ENCODE results near the gene LGALS14. TPM values are rescaled to one million over a fixed set of nuclear protein-coding genes. Genes with fewer than 3 reads are reported as not detected.
"Not testable (repeated sequence)": the region's sequence is repeated elsewhere in the genome, so short reads cannot be mapped to it uniquely, and the experiment has no call there.

LGALS14 gene
- total RNA-seq, 4 donors from 2014 or later = not detected

GRCh38 chr19:39708594-39708993, 4.3 kb downstream of the LGALS14 start:
- Histone ChIP-seq H3K27ac (no peak overlapping the region), H3K4me3 (replicated peaks in 1 of 3) (no peak overlapping the region), H3K27me3 (no peaks in the 10 kb centered on the region), H3K4me1 (no peaks in the 10 kb centered on the region), H3K9me3 (no peaks in the 10 kb centered on the region), H3K36me3 (no peaks in the 10 kb centered on the region)
- WGBS, 2 donors = 73 to 80% methylated on average over 6 of the region's 6 CpGs
- TF ChIP-seq POLR2A (IDR thresholded peaks at IDR 0.05) = no peak
- no peak for TF ChIP-seq CTCF (IDR thresholded peaks at IDR 0.05)
- intact Hi-C loops (cut with DNase I) = no loop called here
- DNase-seq = no peak

- 82 to 89% methylated on average over 5 of the region's 5 CpGs for WGBS, 2 donors
- no peaks in the 10 kb centered on the region for H3K36me3 ChIP-seq
- H3K4me1 ChIP-seq = no peaks in the 10 kb centered on the region
- intact Hi-C loops (cut with DNase I) = no loop called here
- no peak overlapping the region for H3K27ac ChIP-seq
- no peak for DNase-seq
- TF ChIP-seq CTCF (IDR thresholded peaks at IDR 0.05) = no peak
- no peak for TF ChIP-seq POLR2A (IDR thresholded peaks at IDR 0.05)
- no peaks in the 10 kb centered on the region for H3K27me3 ChIP-seq
- H3K9me3 ChIP-seq = no peaks in the 10 kb centered on the region
- H3K4me3 ChIP-seq (replicated peaks in 1 of 3) = no peak overlapping the region
These were observed 5.0 kb downstream of the LGALS14 start for GRCh38 chr19:39709026-39709872.

- TF ChIP-seq CTCF (IDR thresholded peaks at IDR 0.05) (no peak), POLR2A (IDR thresholded peaks at IDR 0.05) (no peak)
- 87 to 88% methylated on average over 4 of the region's 4 CpGs for WGBS, 2 donors
These were observed 6.1 kb downstream of the LGALS14 start for GRCh38 chr19:39710333-39710890.

DNA sequence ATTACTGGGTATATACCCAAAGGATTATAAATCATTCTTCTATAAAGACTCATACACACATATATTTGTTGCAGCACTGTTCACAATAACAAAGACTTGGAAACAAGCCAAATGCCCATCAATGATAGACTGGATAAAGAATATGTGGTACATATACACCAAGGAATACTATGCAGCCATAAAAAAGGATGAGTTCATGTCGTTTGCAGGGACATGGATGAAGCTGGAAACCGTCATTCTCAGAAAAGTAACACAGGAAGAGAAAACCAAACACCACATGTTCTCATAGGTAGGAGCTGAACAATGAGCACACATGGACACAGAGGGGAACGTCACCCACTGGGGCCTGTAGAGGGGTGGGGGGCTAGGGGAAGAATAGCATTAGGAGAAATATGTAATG, 15.9 kb downstream of the LGALS14 start:
- DNase-seq; H3K27ac ChIP-seq; intact Hi-C loops (cut with DNase I); H3K4me3 ChIP-seq (replicated peaks in 1 of 3); H3K36me3 ChIP-seq; H3K9me3 ChIP-seq; H3K27me3 ChIP-seq; H3K4me1 ChIP-seq: not testable (repeated sequence)
- 79 to 80% methylated on average over 3 of the region's 3 CpGs for WGBS, 2 donors

More at GRCh38 chr19:39710333-39710890, 6.1 kb downstream of the LGALS14 start:
- Histone ChIP-seq H3K4me1 (no peaks in the 10 kb centered on the region), H3K27ac (no peak overlapping the region), H3K9me3 (no peaks in the 10 kb centered on the region), H3K27me3 (no peaks in the 10 kb centered on the region), H3K36me3 (no peaks in the 10 kb centered on the region), H3K4me3 (replicated peaks in 1 of 3) (no peak overlapping the region)
- intact Hi-C loops (cut with DNase I) = no loop called here
- no peak for DNase-seq

DNA sequence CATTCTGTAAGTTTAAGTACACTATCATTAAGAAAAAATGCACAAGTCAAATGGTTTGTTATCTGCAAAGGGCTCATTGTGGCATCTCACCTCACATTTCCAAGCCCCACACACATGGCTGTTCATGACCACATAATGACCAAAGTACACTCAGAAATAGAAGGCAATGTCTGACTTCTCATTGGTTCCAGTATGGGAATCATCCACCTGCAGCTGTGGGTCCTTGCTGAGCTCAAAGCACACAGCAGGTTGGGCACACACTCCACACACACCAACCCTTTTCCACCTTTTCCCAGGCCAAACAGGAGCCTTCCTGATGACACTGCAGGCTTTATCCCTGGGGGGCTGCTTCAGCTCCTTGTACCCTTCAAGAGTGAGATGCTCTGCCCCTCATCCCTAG, 21.7 kb downstream of the LGALS14 start:
- no peak for TF ChIP-seq CTCF (IDR thresholded peaks at IDR 0.05)
- no peak for TF ChIP-seq POLR2A (IDR thresholded peaks at IDR 0.05)
- no peaks in the 10 kb centered on the region for H3K27me3 ChIP-seq
- H3K27ac ChIP-seq = no peak overlapping the region
- intact Hi-C loops (cut with DNase I) = no loop called here
- H3K36me3 ChIP-seq = no peaks in the 10 kb centered on the region
- DNase-seq = no peak
- H3K4me1 ChIP-seq = no peaks in the 10 kb centered on the region
- H3K4me3 ChIP-seq (replicated peaks in 1 of 3) = no peak overlapping the region
- H3K9me3 ChIP-seq = no peaks in the 10 kb centered on the region
